Measurements from ENCODE around the gene TPP1.

The TPP1 gene

GRCh38 chr11:6619004-6619745, at the start of gene TPP1:
Gene TPP1 (minus strand): TSS chr11:6619422. CDS start chr11:6619400, 22 bp downstream.
- peak; percentile 73 to 87 for DNase-seq

GRCh38 chr11:6667733-6668374, 48.6 kb upstream of the TPP1 start:
- no peak for DNase-seq

DNA sequence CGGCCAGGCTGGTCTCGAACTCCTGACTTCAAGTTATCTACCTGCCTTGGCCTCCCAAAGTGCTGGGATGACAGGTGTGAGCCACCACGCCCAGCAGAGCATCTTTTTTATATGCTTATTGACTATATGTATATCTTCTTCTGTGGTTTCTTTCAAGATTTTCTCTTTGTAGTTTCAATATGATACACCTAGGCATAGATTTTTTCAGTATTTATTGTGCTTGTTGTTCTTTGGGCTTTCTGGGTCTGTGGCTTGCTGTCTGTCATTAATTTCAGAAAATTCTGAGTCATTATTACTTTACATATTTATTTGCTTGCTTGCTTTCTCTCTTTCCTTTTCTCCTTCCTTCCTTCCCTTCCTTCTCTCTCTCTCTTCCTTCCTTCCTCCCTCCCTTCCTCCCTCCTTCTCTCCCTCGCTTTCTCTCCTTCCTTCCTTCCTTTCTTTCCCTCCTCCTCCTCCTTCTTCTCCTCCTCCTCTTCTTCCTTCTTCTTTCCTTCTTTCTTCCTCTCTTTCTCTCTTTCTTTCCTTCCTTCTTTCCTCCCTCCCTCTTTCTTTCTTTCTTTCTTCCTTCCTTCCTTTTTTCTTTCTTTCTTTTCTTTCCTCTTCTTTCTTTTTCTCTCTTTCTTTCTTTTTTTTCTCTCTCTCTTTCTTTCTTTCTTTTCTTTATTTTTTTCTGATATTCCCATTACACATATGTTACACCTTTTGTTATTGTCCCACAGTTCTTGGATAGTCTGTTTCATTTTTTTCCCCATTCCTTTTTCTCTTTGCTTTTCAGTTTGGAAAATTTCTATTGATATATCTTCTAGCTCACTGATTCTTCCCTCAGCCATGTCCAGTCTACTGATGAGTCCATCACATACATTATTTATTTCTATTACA, 47.3 kb upstream of the TPP1 start:
- DNase-seq: no peak

GRCh38 chr11:6664551-6664950, 45.3 kb upstream of the TPP1 start:
- no peak for DNase-seq

GRCh38 chr11:6663794-6664469, 44.7 kb upstream of the TPP1 start:
- DNase-seq: no peak

- DNase-seq: no peak
Observed at GRCh38 chr11:6660712-6661111, 41.5 kb upstream of the TPP1 start.

GRCh38 chr11:6658647-6659046, 39.4 kb upstream of the TPP1 start:
- DNase-seq: no peak

DNA sequence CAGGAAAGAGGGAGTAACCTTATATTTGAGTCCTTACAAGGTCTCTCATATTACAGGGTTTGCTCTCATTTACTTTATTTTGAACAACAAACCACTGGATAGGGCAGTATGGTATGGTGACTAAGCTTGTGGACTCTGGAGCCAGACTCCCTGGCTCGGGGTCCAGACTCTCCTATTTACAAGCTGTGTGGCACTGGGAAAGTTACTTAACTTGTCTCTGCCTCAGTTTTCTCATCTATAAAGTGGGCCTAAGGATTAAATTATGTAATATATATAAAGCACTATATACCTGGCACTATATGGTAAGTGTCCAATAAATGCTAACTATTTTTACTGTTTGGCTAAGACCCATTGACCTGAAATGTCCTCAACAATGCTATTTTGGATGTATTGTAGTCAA, 38.1 kb upstream of the TPP1 start:
- no peak for DNase-seq

DNA sequence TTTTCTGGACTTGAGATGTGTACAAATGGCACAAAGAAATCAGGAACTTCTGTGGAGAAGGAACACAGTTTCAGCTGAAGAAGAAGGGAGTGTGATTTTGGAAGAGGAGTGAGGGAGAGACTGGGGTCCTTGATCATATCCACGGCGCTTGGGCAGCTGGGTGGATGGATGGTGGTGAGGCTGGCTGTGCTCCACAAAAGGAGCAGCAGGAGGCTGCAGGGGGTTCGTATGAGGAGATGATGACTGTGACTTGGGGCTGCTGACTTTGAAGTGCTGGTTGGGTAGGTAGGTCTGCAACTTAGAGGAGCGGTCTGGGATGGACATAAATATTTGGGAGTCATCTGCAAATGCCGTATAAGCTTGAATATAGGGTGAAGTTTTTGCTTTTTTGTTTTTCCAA, 37.7 kb upstream of the TPP1 start:
- DNase-seq: no peak

DNA sequence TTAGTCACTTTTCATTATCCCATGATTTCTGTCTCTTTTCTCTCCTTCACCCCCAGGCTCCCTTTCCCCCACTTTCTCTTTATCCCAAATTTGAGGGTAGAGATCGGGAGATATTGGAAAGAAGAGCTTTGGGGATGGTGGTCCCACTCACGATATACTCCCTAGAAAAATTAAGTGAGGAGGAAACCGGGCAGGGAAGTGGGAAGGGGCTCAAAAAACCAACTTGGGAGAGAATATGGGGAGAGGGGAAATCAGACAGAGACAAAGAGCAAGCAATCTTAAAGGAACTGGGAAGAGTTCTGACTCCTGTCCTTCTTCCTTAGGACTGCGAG, 37.3 kb upstream of the TPP1 start:
- DNase-seq: no peak

- peak in 1 of 2 experiments; percentile 12 for DNase-seq
Observed at GRCh38 chr11:6655790-6656583, 36.8 kb upstream of the TPP1 start, which contains the start of gene DCHS1. Gene DCHS1 (minus strand): TSS chr11:6655809. CDS start chr11:6641613, 14,196 bp downstream.

GRCh38 chr11:6655020-6655789, 36.0 kb upstream of the TPP1 start:
- peak; percentile 30 to 35 for DNase-seq

GRCh38 chr11:6654281-6655019, 35.2 kb upstream of the TPP1 start:
- peak in 1 of 2 experiments; percentile 38 for DNase-seq

DNA sequence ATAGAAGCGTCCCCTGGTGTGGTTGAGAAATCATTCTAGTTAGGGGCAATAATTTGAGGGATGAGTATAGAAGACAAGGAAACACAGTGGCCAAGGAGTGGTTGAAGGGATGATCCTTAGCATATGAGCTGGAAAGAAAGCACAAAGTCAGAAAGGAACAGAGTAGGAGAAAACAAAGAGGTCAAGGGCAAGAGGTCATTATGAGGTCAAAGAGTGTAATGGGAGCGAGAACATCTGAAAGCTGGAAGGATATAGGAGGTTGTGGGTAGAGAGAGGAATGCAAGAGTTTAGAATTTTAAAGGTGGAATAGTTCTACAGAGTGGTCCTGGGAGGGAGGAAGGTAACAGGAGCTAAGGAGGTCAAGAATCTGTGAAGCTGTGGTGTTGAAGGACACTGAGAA, 34.4 kb upstream of the TPP1 start:
- DNase-seq: no peak

- DNase-seq: no peak
Observed at GRCh38 chr11:6653097-6653496, 33.9 kb upstream of the TPP1 start.

DNA sequence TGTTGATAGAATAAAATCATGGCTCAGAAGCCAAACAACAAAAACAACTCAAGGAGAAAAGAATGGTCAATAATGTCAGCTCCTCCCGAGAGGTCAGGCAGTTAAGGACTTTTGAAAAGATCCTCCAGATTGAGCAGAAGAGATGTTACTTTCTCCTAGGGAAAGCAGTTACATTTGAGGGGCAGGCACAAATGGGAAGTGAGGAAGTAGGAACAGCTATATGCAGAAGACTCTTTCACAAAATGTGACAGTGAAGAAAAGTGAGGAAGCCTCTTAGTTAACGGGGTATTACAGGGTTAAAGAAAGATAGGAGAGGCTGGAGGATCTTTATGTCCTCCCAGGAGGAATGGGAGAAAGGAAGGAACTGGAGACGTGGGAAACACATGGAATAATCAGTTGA, 33.0 kb upstream of the TPP1 start:
- no peak for DNase-seq

GRCh38 chr11:6650980-6651379, 31.8 kb upstream of the TPP1 start:
- peak; percentile 24 to 60 for DNase-seq

DNA sequence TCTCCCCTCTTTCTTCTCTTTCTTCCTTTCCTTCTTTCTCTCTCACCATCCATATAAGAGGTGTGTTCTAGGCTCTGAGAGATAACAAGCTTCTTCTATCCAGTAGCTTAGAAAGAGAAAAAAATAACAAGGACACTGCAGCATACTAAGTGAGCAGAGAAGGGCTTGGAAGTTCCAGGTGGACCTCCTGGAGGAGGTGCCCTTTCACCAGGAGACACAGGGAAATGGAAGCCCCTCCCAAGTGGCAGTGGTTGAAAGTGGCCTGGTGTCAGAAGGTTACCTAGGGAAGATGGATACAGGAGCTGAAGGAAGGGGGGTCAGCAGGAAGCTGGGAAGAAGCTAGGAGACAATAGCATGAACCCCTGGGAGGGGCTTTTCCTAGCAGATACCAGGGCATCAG, 30.9 kb upstream of the TPP1 start:
- DNase-seq: no peak

GRCh38 chr11:6648501-6648900, 29.3 kb upstream of the TPP1 start:
- no peak for DNase-seq

GRCh38 chr11:6647836-6648235, 28.6 kb upstream of the TPP1 start:
- no peak for DNase-seq
